ENCODE results near the gene SLFN13. TPM values are rescaled to one million over a fixed set of nuclear protein-coding genes. Genes with fewer than 3 reads are reported as not detected.

SLFN13 gene
- total and polyA plus RNA-seq, 2 experiments from 2014 or later = 2.2 to 5.5 TPM

DNA sequence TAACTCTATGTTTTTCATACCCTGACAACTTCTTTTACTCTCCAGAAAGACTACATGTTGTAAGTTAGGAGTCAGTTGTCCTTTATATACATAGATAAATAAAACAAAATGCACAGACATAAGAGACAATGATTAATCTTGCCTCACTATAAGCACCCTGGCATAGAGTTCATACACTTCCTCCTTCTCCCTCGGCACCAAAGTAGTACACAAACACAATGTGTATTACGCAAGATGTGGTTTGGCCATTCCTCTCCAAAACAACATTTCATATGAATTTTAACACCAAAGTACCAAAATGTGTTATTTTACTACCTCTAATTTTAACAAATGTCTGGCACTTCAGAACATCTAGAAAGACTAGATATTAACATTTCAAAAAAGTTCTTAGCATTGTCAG lies 57.9 kb downstream of the SLFN13 start:
- no peak for DNase-seq (ENCODE audit: low spot score)
- no peak overlapping the region for H3K27ac ChIP-seq
- H4K20me1 ChIP-seq (ENCODE audit: insufficient read depth, poor library complexity, severe bottlenecking) = no peaks in the 10 kb centered on the region
- H3K79me2 ChIP-seq = no peaks in the 10 kb centered on the region
- no peaks in the 10 kb centered on the region for H3K36me3 ChIP-seq (replicated peaks; ENCODE audit: insufficient read depth, low read depth)
- no peak overlapping the region for H3K4me2 ChIP-seq
- no peaks in the 10 kb centered on the region for H3K27me3 ChIP-seq
- H3K4me3 ChIP-seq = no peak overlapping the region
- 75% methylated on average over 2 of the region's 2 CpGs for WGBS (ENCODE audit: low lambda C conversion rate, missing lambda C conversion rate)
- no peaks in the 10 kb centered on the region for H3K9me2 ChIP-seq (replicated peaks; ENCODE audit: insufficient read depth)
- TF ChIP-seq CTCF (IDR thresholded peaks at IDR 0.05; ENCODE audit: poor library complexity) (no peak), EZH2 (IDR thresholded peaks at IDR 0.05; ENCODE audit: borderline replicate concordance) (no peak), EZH2phosphoT487 (IDR thresholded peaks at IDR 0.05; ENCODE audit: low read depth, severe bottlenecking, unreplicated experiment) (no peak)
- no peaks in the 10 kb centered on the region for H3K4me1 ChIP-seq (ENCODE audit: insufficient read depth)
- H3K9me3 ChIP-seq (ENCODE audit: low read depth) = no peaks in the 10 kb centered on the region
- H2AFZ ChIP-seq = no peak overlapping the region

DNA sequence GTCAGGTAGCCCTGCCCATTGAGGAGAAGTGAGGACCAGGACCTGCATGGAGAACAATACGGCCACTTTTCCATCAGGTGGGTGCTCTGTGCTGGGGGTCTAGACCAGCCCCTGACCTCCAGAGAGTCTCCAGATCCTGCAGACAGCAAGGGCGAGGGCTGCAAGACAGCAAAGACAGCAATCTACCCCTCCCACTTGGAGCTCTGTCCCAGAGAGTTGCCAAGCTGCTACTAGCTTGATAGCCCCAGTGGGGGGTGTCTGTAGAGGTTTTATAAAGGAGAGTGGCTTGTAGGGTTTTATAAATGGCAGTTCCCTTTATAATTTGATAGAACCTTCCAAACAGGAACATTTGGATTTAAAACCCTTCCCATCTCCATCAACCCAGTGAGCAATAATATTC lies 58.4 kb downstream of the SLFN13 start:
- Histone ChIP-seq H3K27me3 (no peaks in the 10 kb centered on the region), H3K9me3 (ENCODE audit: low read depth) (no peaks in the 10 kb centered on the region), H2AFZ (no peak overlapping the region), H4K20me1 (ENCODE audit: insufficient read depth, poor library complexity, severe bottlenecking) (no peaks in the 10 kb centered on the region), H3K27ac (no peak overlapping the region), H3K4me2 (no peak overlapping the region), H3K36me3 (replicated peaks; ENCODE audit: insufficient read depth, low read depth) (no peaks in the 10 kb centered on the region), H3K4me3 (no peak overlapping the region), H3K79me2 (no peaks in the 10 kb centered on the region), H3K4me1 (ENCODE audit: insufficient read depth) (no peaks in the 10 kb centered on the region), H3K9me2 (replicated peaks; ENCODE audit: insufficient read depth) (no peaks in the 10 kb centered on the region)
- no peak for DNase-seq (ENCODE audit: low spot score)
- WGBS (ENCODE audit: low lambda C conversion rate, missing lambda C conversion rate) = 78% methylated on average over 2 of the region's 2 CpGs
- TF ChIP-seq EZH2 (IDR thresholded peaks at IDR 0.05; ENCODE audit: borderline replicate concordance) (no peak), EZH2phosphoT487 (IDR thresholded peaks at IDR 0.05; ENCODE audit: low read depth, severe bottlenecking, unreplicated experiment) (no peak), CTCF (IDR thresholded peaks at IDR 0.05; ENCODE audit: poor library complexity) (no peak)

- Histone ChIP-seq H3K36me3 (replicated peaks; ENCODE audit: insufficient read depth, low read depth) (no peaks in the 10 kb centered on the region), H3K4me1 (ENCODE audit: insufficient read depth) (no peaks in the 10 kb centered on the region), H3K27ac (no peak overlapping the region), H3K9me2 (replicated peaks; ENCODE audit: insufficient read depth) (no peaks in the 10 kb centered on the region), H4K20me1 (ENCODE audit: insufficient read depth, poor library complexity, severe bottlenecking) (no peaks in the 10 kb centered on the region), H3K27me3 (no peaks in the 10 kb centered on the region), H3K4me2 (no peak overlapping the region), H3K79me2 (no peaks in the 10 kb centered on the region), H2AFZ (no peak overlapping the region), H3K9me3 (ENCODE audit: low read depth) (no peaks in the 10 kb centered on the region), H3K4me3 (no peak overlapping the region)
- no peak for TF ChIP-seq CTCF (IDR thresholded peaks at IDR 0.05; ENCODE audit: poor library complexity)
- TF ChIP-seq EZH2phosphoT487 (IDR thresholded peaks at IDR 0.05; ENCODE audit: low read depth, severe bottlenecking, unreplicated experiment) = no peak
- no peak for TF ChIP-seq EZH2 (IDR thresholded peaks at IDR 0.05; ENCODE audit: borderline replicate concordance)
- DNase-seq (ENCODE audit: low spot score) = no peak
Observed at GRCh38 chr17:35387496-35387895, 61.1 kb downstream of the SLFN13 start.

Small RNA genes lying within 50 kb of the gene (small RNA-seq; reads per million reads assigned to genes)
- not detected for gene AC060766.5

Other genes with a start within 250 kb of the SLFN13 start
- gene SLFN5, start 205.7 kb downstream of the SLFN13 start, total RNA-seq = 9.5 and 9.8 TPM in 2 replicates
- gene SLFN5, start 205.7 kb downstream of the SLFN13 start, polyA plus RNA-seq = 1.6 and 1.7 TPM in 2 replicates
- 6.3 and 8.3 TPM in 2 replicates for gene SLFN11, start 75.1 kb downstream of the SLFN13 start, total RNA-seq
- 1.4 and 2.5 TPM in 2 replicates for gene SLFN11, start 75.1 kb downstream of the SLFN13 start, polyA plus RNA-seq
- gene SLFN12, start 16.3 kb downstream of the SLFN13 start, total RNA-seq = 5.1 and 7.8 TPM in 2 replicates
- gene SLFN12, start 16.3 kb downstream of the SLFN13 start, polyA plus RNA-seq = 2.7 and 3.1 TPM in 2 replicates
- 0.03 TPM in 1 of 2 replicates, not detected in the other for gene SLFN12L, start 88.9 kb upstream of the SLFN13 start, total RNA-seq
- gene SLFN12L, start 88.9 kb upstream of the SLFN13 start, polyA plus RNA-seq = not detected in 2 replicates
- not detected in 2 replicates for gene SLFN14, start 112.1 kb upstream of the SLFN13 start, total RNA-seq
- not detected in 2 replicates for gene SLFN14, start 112.1 kb upstream of the SLFN13 start, polyA plus RNA-seq
- gene PEX12, start 129.8 kb upstream of the SLFN13 start, total RNA-seq = 10.5 and 10.8 TPM in 2 replicates
- 3.6 and 9.0 TPM in 2 replicates for gene PEX12, start 129.8 kb upstream of the SLFN13 start, polyA plus RNA-seq
- 87.0 and 100 TPM in 2 replicates for gene AP2B1, start 138.6 kb upstream of the SLFN13 start, total RNA-seq
- 69.8 and 76.1 TPM in 2 replicates for gene AP2B1, start 138.6 kb upstream of the SLFN13 start, polyA plus RNA-seq

Measured in hepatocyte (in vitro differentiated cells).